CMK (cell line): ENCODE measurements around the gene FAM81A.
"Not testable (repeated sequence)": the region's sequence is repeated elsewhere in the genome, so short reads cannot be mapped to it uniquely, and the experiment has no call there.

Source experiments
- DNase-seq: peaks from one replicate; pipeline ENCODE4 v3.0.0-alpha.2; 2010; ENCODE audit warnings: low read depth

FAM81A gene

DNA sequence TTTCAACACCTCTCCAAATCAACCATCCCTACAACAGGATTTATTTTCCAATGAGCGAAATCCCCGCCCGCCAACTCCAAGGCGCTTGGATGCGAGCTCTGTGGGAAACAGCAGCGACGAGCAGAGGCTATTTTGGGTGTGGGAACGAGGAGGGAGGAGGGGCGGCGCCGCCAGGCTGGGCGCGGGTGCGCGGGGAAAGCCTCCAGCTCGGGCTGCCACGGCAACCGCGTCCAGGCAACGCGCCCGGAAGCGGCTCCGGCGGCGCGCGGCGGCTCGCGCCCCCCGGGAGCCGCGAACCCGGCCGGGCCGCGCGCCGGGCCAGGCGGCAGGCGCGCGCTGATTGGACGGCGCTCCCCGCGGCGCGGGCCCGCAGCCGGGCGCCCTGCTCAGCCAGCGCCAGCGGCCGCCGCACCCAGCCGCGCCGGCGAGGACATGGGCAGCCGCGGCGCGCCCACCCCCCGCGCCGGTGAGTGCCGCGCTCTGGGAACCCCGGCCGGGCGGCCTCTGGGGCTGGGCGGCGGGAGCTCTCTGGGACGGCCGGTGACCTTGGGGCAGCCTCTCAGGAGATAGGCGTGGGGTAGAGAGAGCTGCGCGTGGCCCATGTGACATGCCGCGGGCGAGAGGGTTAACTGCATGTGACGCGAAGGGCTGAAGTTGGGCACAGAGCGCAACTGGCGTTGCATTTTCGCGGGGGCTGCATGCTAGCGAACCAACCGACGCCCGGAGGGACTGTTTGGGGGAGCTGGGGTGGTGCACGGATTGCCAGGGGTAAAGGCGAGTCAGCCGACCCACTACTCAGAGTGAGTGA lies at the start of gene FAM81A:
FAM81A (plus strand) TSS at position 370 of the 808 bp plus-strand sequence. CDS start 20,441 bp downstream, outside the sequence.
- no peak for DNase-seq

DNA sequence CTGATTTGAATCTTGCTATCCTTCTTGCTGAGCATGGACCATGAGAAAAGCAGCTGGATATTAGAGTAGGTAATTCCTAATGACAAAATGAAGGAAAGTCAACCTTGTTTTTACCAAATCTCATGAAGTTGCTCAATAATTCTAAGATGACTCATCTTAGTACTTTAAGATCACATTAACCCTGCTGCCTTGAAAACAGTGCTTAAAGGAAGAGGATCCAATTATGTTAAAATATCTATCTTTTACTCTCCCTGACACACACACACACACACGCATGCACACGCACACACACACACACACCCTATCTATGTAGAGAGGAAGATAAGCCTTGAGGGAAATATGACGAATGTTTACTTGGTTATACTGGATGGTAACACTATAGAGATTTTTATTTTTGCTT lies 49.3 kb upstream of the FAM81A start:
- no peak for DNase-seq

GRCh38 chr15:59392299-59392698 lies 45.7 kb upstream of the FAM81A start:
- no peak for DNase-seq

- DNase-seq, result no peak
Observed at GRCh38 chr15:59394166-59394661, 43.8 kb upstream of the FAM81A start.

- no peak for DNase-seq
Observed at GRCh38 chr15:59396211-59396610, 41.8 kb upstream of the FAM81A start.

GRCh38 chr15:59396679-59397078 lies 41.3 kb upstream of the FAM81A start:
- DNase-seq, result no peak

- DNase-seq, result no peak
Observed at GRCh38 chr15:59398220-59398619, 39.8 kb upstream of the FAM81A start.

DNA sequence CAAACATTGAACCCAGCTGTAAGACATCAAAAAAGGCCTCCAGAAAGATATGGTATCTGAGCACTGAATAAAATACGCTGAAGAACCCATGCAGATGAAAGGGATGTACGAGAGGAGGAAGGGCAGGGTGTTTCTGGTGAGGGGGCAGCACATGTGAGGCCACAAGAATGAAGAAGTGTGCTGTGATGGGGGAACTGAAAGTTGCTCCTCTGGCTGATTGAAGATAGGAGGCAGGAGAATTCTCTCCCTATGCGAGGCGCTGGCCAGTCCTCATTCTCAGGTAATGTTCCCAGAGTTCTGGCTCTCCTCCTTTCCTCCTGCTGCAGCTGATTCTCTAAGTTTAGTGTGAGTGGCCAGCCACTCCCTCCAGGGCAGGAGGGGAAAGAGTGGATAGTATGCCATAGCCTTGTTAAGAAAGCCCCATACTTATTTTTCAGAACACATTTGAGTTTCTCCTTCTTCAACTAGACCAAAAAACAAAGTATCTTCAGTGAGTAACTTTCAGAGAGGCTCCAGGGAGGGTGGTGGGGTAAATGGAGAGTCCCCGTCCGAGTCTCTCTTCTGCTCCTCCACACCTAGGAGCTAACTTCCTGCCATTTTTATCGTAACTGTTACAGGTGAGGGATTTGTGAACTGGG lies 38.4 kb upstream of the FAM81A start:
- no peak for DNase-seq

GRCh38 chr15:59400103-59400813 lies 37.7 kb upstream of the FAM81A start:
- no peak for DNase-seq

- DNase-seq, result not testable (repeated sequence)
Observed at GRCh38 chr15:59401051-59401823, 36.7 kb upstream of the FAM81A start.

GRCh38 chr15:59401824-59402569 lies 36.0 kb upstream of the FAM81A start:
- no peak for DNase-seq

- no peak for DNase-seq
Observed at GRCh38 chr15:59405079-59405478, 32.9 kb upstream of the FAM81A start.

DNA sequence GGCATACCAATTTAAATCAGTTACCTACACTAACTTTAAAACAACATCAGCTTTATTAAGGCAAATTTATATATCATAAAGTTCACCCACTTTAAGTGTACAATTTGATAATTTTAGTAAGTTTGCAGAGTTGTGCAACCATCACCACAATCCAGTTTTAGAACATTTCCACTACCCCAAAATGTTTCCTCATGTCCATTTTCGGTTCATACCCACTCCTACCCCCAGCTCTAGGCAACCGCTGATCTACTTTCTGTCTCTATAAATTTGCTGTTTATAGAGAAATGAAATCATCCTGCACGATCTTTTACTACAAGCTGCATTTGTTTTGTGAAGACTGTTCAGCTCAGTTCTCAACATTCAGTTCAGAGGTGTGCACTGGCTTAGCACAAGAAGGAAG lies 31.5 kb upstream of the FAM81A start:
- DNase-seq, result no peak

- no peak for DNase-seq
Observed at GRCh38 chr15:59407946-59408345, 30.0 kb upstream of the FAM81A start.

DNA sequence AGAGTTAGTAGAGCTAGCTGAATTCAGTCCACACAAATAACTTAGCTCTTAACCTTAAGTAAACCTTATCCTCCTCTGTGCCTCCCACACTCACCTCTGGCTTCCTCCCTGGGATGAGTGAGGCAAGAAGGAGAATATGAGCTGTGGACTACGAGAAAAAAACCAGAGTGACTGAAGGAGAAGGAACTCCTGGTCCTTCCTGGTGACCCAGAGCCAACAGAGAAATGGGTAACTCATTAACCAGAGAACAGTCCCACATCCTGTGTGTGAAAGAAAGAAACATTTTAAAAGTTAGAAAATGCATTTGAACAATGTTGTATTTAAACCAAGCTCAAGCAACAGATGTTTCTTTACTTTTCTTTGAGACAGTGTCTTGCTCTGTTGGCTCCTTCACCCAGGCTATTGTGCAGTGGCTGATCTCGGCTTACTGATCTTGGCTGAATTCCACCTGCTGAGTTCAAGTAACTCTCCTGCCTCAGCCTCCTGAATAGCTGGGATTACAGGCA lies 27.5 kb upstream of the FAM81A start:
- DNase-seq, result no peak

- no peak for DNase-seq
Observed at GRCh38 chr15:59413577-59413976, 24.4 kb upstream of the FAM81A start.

- DNase-seq, result no peak
Observed at GRCh38 chr15:59416816-59417215, 21.2 kb upstream of the FAM81A start.

- DNase-seq, result no peak
Observed at GRCh38 chr15:59419170-59419569, 18.8 kb upstream of the FAM81A start.

- no peak for DNase-seq
Observed at GRCh38 chr15:59420108-59420507, 17.9 kb upstream of the FAM81A start.

- DNase-seq, result no peak
Observed at GRCh38 chr15:59420986-59421618, 16.9 kb upstream of the FAM81A start.

- DNase-seq, result no peak
Observed at GRCh38 chr15:59424616-59425015, 13.4 kb upstream of the FAM81A start.
